ENCODE measurements around the gene ATOH8. TPM values are rescaled to one million over a fixed set of nuclear protein-coding genes. Genes with fewer than 3 reads are reported as not detected.

Gene ATOH8
- total RNA-seq, 5 donors from 2014 or later (not counting 1 experiment from before 2014, with no cell fraction given), result 0.20 TPM; not detected in 4

DNA sequence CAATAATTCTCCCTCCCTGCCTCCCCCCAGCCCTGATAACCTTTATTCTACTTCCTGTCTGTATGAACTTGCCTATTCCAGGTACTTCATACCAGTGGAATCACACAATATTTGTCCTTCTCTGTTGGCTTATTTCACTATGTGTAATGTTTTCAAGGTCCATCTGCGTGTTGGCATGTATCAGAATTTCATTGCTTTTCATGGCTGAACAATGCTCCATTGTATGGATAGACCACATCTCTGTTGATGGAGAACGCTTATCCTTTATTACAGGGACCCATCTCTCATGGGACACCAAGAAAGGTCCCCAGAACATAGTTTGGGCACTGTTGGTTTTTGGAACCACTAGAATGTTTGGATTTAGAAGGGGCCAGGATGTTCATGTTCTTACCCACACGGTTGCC is 40.2 kb downstream of the ATOH8 start:
- no peak overlapping the region for H3K4me3 ChIP-seq (ENCODE audit: control insufficient read depth in 1 of 2, extremely low read depth in 1 of 2, low read length in 1 of 2)
- peaks cover 16 to 37% of the 10 kb centered on the region in 2 donors for H3K27me3 Mint-ChIP-seq
- H3K4me1 Mint-ChIP-seq, result no peaks in the 10 kb centered on the region
- no peak overlapping the region for H3K4me3 Mint-ChIP-seq
- ChIA-PET POLR2A (no interaction called here), CTCF (no interaction called here)
- H3K9me3 ChIP-seq, result no peaks in the 10 kb centered on the region
- 80% methylated on average over 2 of the region's 3 CpGs for WGBS (ENCODE audit: insufficient coverage)
- no peaks in the 10 kb centered on the region for H3K4me1 ChIP-seq (ENCODE audit: control insufficient read depth in 1 of 2, extremely low read depth in 1 of 2, insufficient read depth in 2 of 2, low read length in 2 of 2)
- no peak overlapping the region for H3K27ac ChIP-seq (ENCODE audit: low read length)
- ATAC-seq (replicated peaks in 1 of 4) (no peak), DNase-seq (no peak)
- H3K9me3 Mint-ChIP-seq, result no peaks in the 10 kb centered on the region
- no peaks in the 10 kb centered on the region for H3K36me3 ChIP-seq (ENCODE audit: control insufficient read depth in 2 of 2, extremely low read depth in 1 of 2, insufficient read depth in 1 of 2, low read length in 1 of 2)
- peaks cover 0 to 42% of the 10 kb centered on the region in 2 experiments for H3K27me3 ChIP-seq (replicated peaks in 1 of 2; ENCODE audit: control insufficient read depth in 2 of 2, extremely low read depth in 1 of 2, insufficient read depth in 2 of 2, low read length in 1 of 2)
- H3K27ac Mint-ChIP-seq, result no peak overlapping the region
- no peaks in the 10 kb centered on the region for H3K36me3 Mint-ChIP-seq

DNA sequence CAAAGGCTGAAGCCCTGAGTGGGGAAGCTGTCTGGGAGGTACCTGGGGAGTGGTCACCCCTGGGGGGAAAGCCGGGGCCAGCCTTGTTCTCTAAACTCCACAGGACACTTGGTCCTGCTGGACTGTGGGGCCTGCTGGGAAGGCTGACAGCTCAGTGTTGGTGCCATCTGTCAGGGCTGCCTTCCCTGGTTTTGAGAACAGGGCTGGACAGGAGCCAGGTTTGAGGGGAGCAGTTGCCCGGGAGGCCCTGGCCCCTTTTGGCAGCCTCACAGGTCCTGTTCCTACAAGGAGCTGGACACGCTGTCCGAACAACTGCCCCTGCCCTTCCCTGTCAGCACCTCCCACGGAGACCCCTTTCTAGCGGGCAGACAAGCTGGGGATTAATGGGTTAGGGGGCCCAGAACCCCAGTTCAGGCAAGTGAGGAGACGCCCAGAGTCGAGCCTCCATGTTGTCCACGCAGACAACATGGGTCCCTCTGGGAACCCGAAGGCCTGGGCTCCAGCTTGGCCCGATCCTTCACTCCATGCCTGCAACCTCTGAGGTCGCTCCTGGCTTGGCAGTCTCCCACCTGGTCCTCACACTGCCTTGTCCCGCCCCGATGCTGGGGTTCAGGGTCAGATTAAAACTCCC is 40.8 kb downstream of the ATOH8 start:
- ChIA-PET POLR2A (interaction anchor here in 1 of 2 donors (0.6 kb wide), 1 partner anchor 807 kb away, joined by 3 read pairs; no protein-coding TSS in a partner anchor), CTCF (no interaction called here)
- Histone ChIP-seq H3K36me3 (ENCODE audit: control insufficient read depth in 2 of 2, extremely low read depth in 1 of 2, insufficient read depth in 1 of 2, low read length in 1 of 2) (no peaks in the 10 kb centered on the region), H3K9me3 (no peaks in the 10 kb centered on the region), H3K27me3 (replicated peaks in 1 of 2; ENCODE audit: control insufficient read depth in 2 of 2, extremely low read depth in 1 of 2, insufficient read depth in 2 of 2, low read length in 1 of 2) (peaks cover 0 to 48% of the 10 kb centered on the region in 2 experiments), H3K4me1 (ENCODE audit: control insufficient read depth in 1 of 2, extremely low read depth in 1 of 2, insufficient read depth in 2 of 2, low read length in 2 of 2) (no peaks in the 10 kb centered on the region), H3K4me3 (ENCODE audit: control insufficient read depth in 1 of 2, extremely low read depth in 1 of 2, low read length in 1 of 2) (no peak overlapping the region), H3K27ac (ENCODE audit: low read length) (no peak overlapping the region)
- no peak for DNase-seq
- H3K4me3 Mint-ChIP-seq, result no peak overlapping the region
- no peaks in the 10 kb centered on the region for H3K9me3 Mint-ChIP-seq
- H3K36me3 Mint-ChIP-seq, result no peaks in the 10 kb centered on the region
- H3K27me3 Mint-ChIP-seq, result peaks cover 18 to 38% of the 10 kb centered on the region in 2 donors
- 69% methylated on average over 9 of the region's 14 CpGs for WGBS (ENCODE audit: insufficient coverage)
- no peaks in the 10 kb centered on the region for H3K4me1 Mint-ChIP-seq
- H3K27ac Mint-ChIP-seq, result no peak overlapping the region
- no peak for ATAC-seq (replicated peaks in 1 of 4)

DNA sequence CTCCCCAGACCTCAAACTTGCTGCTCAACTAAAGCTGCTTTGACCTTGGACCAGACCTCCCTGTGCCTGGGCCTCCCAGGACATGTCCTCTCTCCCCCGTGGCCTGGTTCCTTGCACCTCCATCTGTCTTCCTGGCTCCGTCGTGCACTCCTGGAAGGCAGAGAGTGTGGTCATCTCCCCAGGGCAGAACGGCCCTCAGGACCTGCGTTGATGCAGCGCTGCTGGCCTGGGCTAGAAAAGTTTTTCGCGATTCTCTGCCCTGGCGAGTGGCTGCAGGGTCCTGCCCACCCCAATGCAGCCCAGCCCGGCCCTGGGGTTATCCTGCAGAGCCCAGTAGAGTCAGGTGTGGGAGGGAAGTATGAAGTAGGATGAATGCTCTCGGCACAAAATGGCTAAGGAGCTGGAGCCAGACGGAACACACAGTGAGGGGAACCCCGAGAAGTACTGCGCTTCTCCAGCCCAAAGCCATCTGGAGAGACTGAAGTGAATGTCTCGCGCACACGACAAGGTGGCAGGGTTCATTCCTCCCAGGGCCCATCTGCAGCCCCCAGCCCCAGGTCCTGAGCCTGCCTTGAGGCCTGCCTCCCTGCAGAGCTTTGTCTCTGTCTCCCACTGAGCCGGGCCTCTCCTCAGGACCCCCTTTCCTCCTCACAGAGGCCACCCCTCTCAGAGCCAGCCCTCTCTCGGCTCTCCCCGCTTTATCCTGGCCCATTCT is 41.7 kb downstream of the ATOH8 start:
- Mint-ChIP-seq H3K36me3 (no peaks in the 10 kb centered on the region), H3K27ac (no peak overlapping the region), H3K4me1 (no peaks in the 10 kb centered on the region), H3K4me3 (no peak overlapping the region), H3K9me3 (no peaks in the 10 kb centered on the region), H3K27me3 (peaks cover 19 to 39% of the 10 kb centered on the region in 2 donors)
- Histone ChIP-seq H3K27ac (ENCODE audit: low read length) (no peak overlapping the region), H3K36me3 (ENCODE audit: control insufficient read depth in 2 of 2, extremely low read depth in 1 of 2, insufficient read depth in 1 of 2, low read length in 1 of 2) (no peaks in the 10 kb centered on the region), H3K9me3 (no peaks in the 10 kb centered on the region), H3K4me3 (ENCODE audit: control insufficient read depth in 1 of 2, extremely low read depth in 1 of 2, low read length in 1 of 2) (no peak overlapping the region), H3K4me1 (ENCODE audit: control insufficient read depth in 1 of 2, extremely low read depth in 1 of 2, insufficient read depth in 2 of 2, low read length in 2 of 2) (no peaks in the 10 kb centered on the region), H3K27me3 (replicated peaks in 1 of 2; ENCODE audit: control insufficient read depth in 2 of 2, extremely low read depth in 1 of 2, insufficient read depth in 2 of 2, low read length in 1 of 2) (peaks cover 0 to 48% of the 10 kb centered on the region in 2 experiments)
- DNase-seq, result no peak
- CTCF ChIA-PET, result no interaction called here
- 78% methylated on average over 20 of the region's 20 CpGs for WGBS (ENCODE audit: insufficient coverage)
- no peak for ATAC-seq (replicated peaks in 1 of 4)
- POLR2A ChIA-PET, result interaction anchor here in 1 of 2 donors (0.6 kb wide), 1 partner anchor 808 kb away, joined by 3 read pairs; no protein-coding TSS in a partner anchor

DNA sequence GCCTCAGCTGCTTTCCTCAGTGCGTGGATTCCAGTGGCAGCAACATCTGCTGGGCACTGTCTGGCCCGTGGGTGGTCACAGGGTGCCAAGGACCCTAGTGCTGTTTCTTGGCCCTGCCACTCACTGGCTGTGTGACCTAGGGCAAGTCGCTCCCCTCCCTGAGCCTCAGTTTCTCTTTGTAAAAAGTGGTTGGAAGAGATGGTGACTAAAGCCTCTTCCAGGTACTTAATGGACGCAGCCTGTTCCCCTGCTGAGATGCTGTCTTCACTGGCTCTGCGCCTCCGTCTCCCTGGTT is 42.2 kb downstream of the ATOH8 start:
- H3K4me1 ChIP-seq (ENCODE audit: control insufficient read depth in 1 of 2, extremely low read depth in 1 of 2, insufficient read depth in 2 of 2, low read length in 2 of 2), result no peaks in the 10 kb centered on the region
- ChIA-PET POLR2A (no interaction called here), CTCF (no interaction called here)
- 81% methylated on average over 6 of the region's 6 CpGs for WGBS (ENCODE audit: insufficient coverage)
- H3K4me3 ChIP-seq (ENCODE audit: control insufficient read depth in 1 of 2, extremely low read depth in 1 of 2, low read length in 1 of 2), result no peak overlapping the region
- no peak overlapping the region for H3K27ac ChIP-seq (ENCODE audit: low read length)
- no peak for ATAC-seq (replicated peaks in 1 of 4)
- Mint-ChIP-seq H3K27ac (peak overlapping the region in 1 of 2 donors; percentile 29), H3K4me3 (no peak overlapping the region), H3K36me3 (no peaks in the 10 kb centered on the region), H3K4me1 (no peaks in the 10 kb centered on the region), H3K9me3 (peaks cover 0 to 4% (median 0%) of the 10 kb centered on the region in 3 donors), H3K27me3 (peaks cover 19 to 37% of the 10 kb centered on the region in 2 donors)
- peaks cover 0 to 46% of the 10 kb centered on the region in 2 experiments for H3K27me3 ChIP-seq (replicated peaks in 1 of 2; ENCODE audit: control insufficient read depth in 2 of 2, extremely low read depth in 1 of 2, insufficient read depth in 2 of 2, low read length in 1 of 2)
- H3K36me3 ChIP-seq (ENCODE audit: control insufficient read depth in 2 of 2, extremely low read depth in 1 of 2, insufficient read depth in 1 of 2, low read length in 1 of 2), result no peaks in the 10 kb centered on the region
- H3K9me3 ChIP-seq, result no peaks in the 10 kb centered on the region
- DNase-seq, result no peak

DNA sequence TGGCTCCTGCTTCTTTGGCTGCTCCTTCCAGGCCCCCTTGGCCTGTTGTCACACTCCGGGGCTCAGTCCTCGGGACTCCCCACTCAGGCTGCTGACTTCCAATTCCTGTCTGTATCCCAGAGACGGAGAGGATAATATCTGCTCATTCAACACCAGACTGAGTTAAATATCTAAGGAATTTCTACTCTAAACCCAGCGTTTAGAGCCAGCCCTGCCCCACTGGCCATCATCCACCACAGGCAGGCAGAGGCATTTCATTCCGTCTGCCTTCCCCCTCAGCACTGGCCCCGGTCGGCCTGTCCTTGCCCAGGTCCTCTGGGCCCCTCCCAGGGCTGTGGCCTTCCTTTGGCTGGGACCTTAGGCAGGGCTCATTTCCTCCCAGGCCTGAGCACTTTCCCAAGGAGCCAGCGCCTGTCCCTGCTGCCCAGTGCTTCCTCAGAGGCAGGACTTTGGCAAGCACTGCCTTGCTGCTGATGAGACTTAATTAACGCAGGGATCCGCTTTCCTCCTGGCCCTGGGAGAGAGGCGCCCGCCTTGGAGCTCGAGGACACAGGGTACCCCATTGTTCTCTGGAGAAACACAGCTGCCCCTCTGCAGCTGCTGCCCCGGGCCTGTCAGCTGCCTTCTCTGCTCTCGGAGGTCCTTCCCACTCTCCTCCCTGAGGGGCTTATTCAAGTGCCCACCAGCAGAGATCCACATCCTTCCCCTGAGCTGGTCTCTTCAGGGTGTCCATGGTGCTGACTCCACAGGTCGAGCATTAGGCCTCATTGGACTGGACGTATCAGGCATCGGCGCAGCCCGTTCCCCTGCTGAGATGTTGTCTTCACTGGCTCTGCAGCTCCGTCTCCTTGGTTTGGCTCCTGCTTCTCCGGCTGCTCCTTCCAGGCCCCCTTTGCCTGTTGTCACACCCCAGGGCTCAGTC is 42.8 kb downstream of the ATOH8 start:
- CTCF ChIA-PET, result no interaction called here
- Histone ChIP-seq H3K4me1 (ENCODE audit: control insufficient read depth in 1 of 2, extremely low read depth in 1 of 2, insufficient read depth in 2 of 2, low read length in 2 of 2) (no peaks in the 10 kb centered on the region), H3K27me3 (replicated peaks in 1 of 2; ENCODE audit: control insufficient read depth in 2 of 2, extremely low read depth in 1 of 2, insufficient read depth in 2 of 2, low read length in 1 of 2) (peaks cover 0 to 45% of the 10 kb centered on the region in 2 experiments), H3K4me3 (ENCODE audit: control insufficient read depth in 1 of 2, extremely low read depth in 1 of 2, low read length in 1 of 2) (no peak overlapping the region), H3K27ac (ENCODE audit: low read length) (no peak overlapping the region), H3K36me3 (ENCODE audit: control insufficient read depth in 2 of 2, extremely low read depth in 1 of 2, insufficient read depth in 1 of 2, low read length in 1 of 2) (no peaks in the 10 kb centered on the region), H3K9me3 (no peaks in the 10 kb centered on the region)
- H3K4me3 Mint-ChIP-seq, result no peak overlapping the region
- H3K27me3 Mint-ChIP-seq, result peaks cover 19 to 33% of the 10 kb centered on the region in 2 donors
- peak overlapping the region in 1 of 2 donors; percentile 29 for H3K27ac Mint-ChIP-seq
- DNase-seq (no peak), ATAC-seq (replicated peaks in 1 of 4) (no peak)
- no peaks in the 10 kb centered on the region for H3K36me3 Mint-ChIP-seq
- 87% methylated on average over 22 of the region's 22 CpGs for WGBS (ENCODE audit: insufficient coverage)
- peaks cover 0 to 9% (median 0%) of the 10 kb centered on the region in 3 donors for H3K9me3 Mint-ChIP-seq
- POLR2A ChIA-PET, result no interaction called here
- no peaks in the 10 kb centered on the region for H3K4me1 Mint-ChIP-seq

DNA sequence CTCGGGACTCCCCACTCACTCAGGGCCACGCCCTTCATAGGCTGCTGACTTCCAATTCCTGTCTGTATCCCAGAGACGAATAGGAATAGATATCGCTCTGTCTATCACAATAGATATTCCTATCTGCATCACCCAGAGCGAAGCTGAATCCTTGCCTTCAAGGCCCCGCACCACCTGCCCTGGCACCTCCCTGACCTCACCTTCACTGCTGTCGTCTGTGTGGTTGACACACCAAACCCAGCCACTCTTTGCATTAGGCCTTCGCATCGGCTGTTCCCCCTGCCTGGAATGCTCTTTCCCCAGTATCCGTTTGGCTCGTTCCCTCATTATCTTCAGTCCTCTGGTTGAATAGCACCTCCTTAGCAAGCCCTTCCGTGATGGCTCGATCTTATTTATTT is 43.5 kb downstream of the ATOH8 start:
- no peak for ATAC-seq (replicated peaks in 1 of 4)
- DNase-seq, result no peak
- H3K36me3 ChIP-seq (ENCODE audit: control insufficient read depth in 2 of 2, extremely low read depth in 1 of 2, insufficient read depth in 1 of 2, low read length in 1 of 2), result no peaks in the 10 kb centered on the region
- POLR2A ChIA-PET, result no interaction called here
- H3K9me3 Mint-ChIP-seq, result peaks cover 0 to 9% (median 0%) of the 10 kb centered on the region in 3 donors
- CTCF ChIA-PET, result no interaction called here
- H3K9me3 ChIP-seq, result no peaks in the 10 kb centered on the region
- H3K4me3 ChIP-seq (ENCODE audit: control insufficient read depth in 1 of 2, extremely low read depth in 1 of 2, low read length in 1 of 2), result no peak overlapping the region
- H3K4me1 ChIP-seq (ENCODE audit: control insufficient read depth in 1 of 2, extremely low read depth in 1 of 2, insufficient read depth in 2 of 2, low read length in 2 of 2), result no peaks in the 10 kb centered on the region
- no peak overlapping the region for H3K4me3 Mint-ChIP-seq
- no peak overlapping the region for H3K27ac ChIP-seq (ENCODE audit: low read length)
- no peaks in the 10 kb centered on the region for H3K36me3 Mint-ChIP-seq
- H3K27ac Mint-ChIP-seq, result no peak overlapping the region
- peaks cover 15 to 29% of the 10 kb centered on the region in 2 donors for H3K27me3 Mint-ChIP-seq
- H3K4me1 Mint-ChIP-seq, result no peaks in the 10 kb centered on the region
- peaks cover 0 to 40% of the 10 kb centered on the region in 2 experiments for H3K27me3 ChIP-seq (replicated peaks in 1 of 2; ENCODE audit: control insufficient read depth in 2 of 2, extremely low read depth in 1 of 2, insufficient read depth in 2 of 2, low read length in 1 of 2)
- 80% methylated on average over 12 of the region's 13 CpGs for WGBS (ENCODE audit: insufficient coverage)
